ENCODE data around the gene XYLT1. TPM values are rescaled to one million over a fixed set of nuclear protein-coding genes. Genes with fewer than 3 reads are reported as not detected.

XYLT1 gene
- total and polyA plus RNA-seq, 2 of the 13 experiments (the other 11 are each of a cell fraction or from before 2014, with no cell fraction given), result not detected

DNA sequence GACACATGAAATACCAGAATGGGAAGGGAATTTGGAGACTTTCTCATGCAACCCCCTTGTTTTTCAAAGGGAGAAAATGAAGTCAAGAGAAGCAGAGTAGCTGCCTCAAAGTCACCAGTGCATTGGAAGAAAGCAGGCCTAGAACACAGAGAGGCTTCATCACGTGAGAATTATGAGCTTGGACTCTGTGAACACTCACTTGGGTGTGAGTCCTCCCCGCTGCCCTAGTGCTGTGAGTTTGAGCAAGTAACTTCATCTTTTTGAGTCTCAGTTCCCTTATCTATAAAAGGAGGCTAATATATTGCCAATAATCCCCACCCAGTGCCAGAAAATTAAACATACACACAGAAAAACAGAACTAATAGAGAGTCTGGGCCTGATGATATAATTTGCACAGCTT is 315.8 kb downstream of the XYLT1 start:
- no peak for FAIRE-seq
- no peaks in the 10 kb centered on the region for H3K79me2 ChIP-seq (ENCODE audit: insufficient read depth, low read length)
- CTCF ChIA-PET (ENCODE audit: low intra/inter-chr PET ratio, low total read pairs), result no interaction called here
- in situ Hi-C loops (cut with HindIII; ENCODE audit: extremely low pct_ligation_motif_present, low pct_unique_long_range_greater_than_20kb), result no loop called here
- no peak for TF ChIP-seq GATA4 (IDR thresholded peaks at IDR 0.05; ENCODE audit: borderline replicate concordance, low read depth)
- H3K9me3 ChIP-seq (ENCODE audit: low read length), result no peaks in the 10 kb centered on the region
- no peak overlapping the region for H3K9ac ChIP-seq (ENCODE audit: insufficient read depth, low read depth, low read length)
- no peak overlapping the region for H3K27ac ChIP-seq (ENCODE audit: extremely low read length, insufficient read depth, low read length)
- H4K20me1 ChIP-seq (ENCODE audit: insufficient read depth, low read length), result no peaks in the 10 kb centered on the region
- H3K36me3 ChIP-seq (replicated peaks in 1 of 2; ENCODE audit: control insufficient read depth in 1 of 2, insufficient read depth in 2 of 2, low read length in 2 of 2), result no peaks in the 10 kb centered on the region
- no peak for ATAC-seq
- no peak overlapping the region for H3K4me3 ChIP-seq (replicated peaks in 1 of 3; ENCODE audit: insufficient read depth in 1 of 3, low read depth in 2 of 3, low read length in 3 of 3)
- H3K4me1 ChIP-seq (ENCODE audit: insufficient read depth, low read length), result no peaks in the 10 kb centered on the region
- POLR2A ChIA-PET, result no interaction called here
- no peak overlapping the region for H3K4me2 ChIP-seq (ENCODE audit: low read depth, low read length)
- BruUV-seq (replicated peaks), result no TSS peak
- WGBS (ENCODE audit: low lambda C conversion rate), result 2% methylated on average over 2 of the region's 2 CpGs
- DNase-seq (ENCODE audit: low spot score), result no peak
- intact Hi-C loops (cut with micrococcal nuclease; ENCODE audit: unreplicated experiment), result no loop called here
- peaks cover 0 to 3% of the 10 kb centered on the region in 2 experiments; a peak in 1 of 5 replicates for H3K27me3 ChIP-seq (ENCODE audit: control insufficient read depth in 1 of 2, insufficient read depth in 2 of 2, low read length in 2 of 2)
- no peak overlapping the region for H2AFZ ChIP-seq (ENCODE audit: low read length)

DNA sequence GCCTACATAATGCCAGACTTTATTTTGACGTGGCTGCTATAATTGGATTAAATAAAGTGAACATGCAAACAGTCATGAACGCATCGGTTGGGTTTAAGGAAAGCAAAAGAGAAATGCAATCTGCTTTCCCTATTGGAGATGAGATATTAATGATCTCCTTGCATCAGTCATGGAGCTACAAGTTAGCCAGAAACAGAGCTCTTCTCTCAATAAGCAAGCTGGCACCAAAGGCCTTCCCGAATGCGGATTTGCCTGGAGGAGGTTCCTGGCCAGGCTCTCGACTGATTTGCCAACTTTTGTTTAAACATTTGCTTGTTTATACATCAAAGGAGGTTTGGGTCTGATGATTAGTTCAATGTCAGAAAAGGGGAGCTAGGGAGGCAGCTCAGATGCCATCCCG is 318.4 kb downstream of the XYLT1 start:
- FAIRE-seq (no peak), ATAC-seq (no peak), DNase-seq (ENCODE audit: low spot score) (no peak)
- H3K4me2 ChIP-seq (ENCODE audit: low read depth, low read length), result no peak overlapping the region
- BruUV-seq (replicated peaks), result no TSS peak
- H3K36me3 ChIP-seq (replicated peaks in 1 of 2; ENCODE audit: control insufficient read depth in 1 of 2, insufficient read depth in 2 of 2, low read length in 2 of 2), result no peaks in the 10 kb centered on the region
- TF ChIP-seq REL (CRISPR knock-in tag; conservative IDR thresholded peaks at IDR 0.05) (no peak), ZNF782 (CRISPR knock-in tag; IDR thresholded peaks at IDR 0.05; ENCODE audit: borderline replicate concordance) (no peak), CENPX (CRISPR knock-in tag; IDR thresholded peaks at IDR 0.05) (no peak), GMEB2 (CRISPR knock-in tag; IDR thresholded peaks at IDR 0.05; ENCODE audit: low read depth) (no peak), CBX1 (IDR thresholded peaks at IDR 0.05; ENCODE audit: low read depth) (no peak), RBM39 (IDR thresholded peaks at IDR 0.05; ENCODE audit: low read depth, low read length, poor library complexity, severe bottlenecking) (no peak), MEIS2 (CRISPR knock-in tag; IDR thresholded peaks at IDR 0.05) (no peak)
- TF ChIP-seq, protein P1, sequence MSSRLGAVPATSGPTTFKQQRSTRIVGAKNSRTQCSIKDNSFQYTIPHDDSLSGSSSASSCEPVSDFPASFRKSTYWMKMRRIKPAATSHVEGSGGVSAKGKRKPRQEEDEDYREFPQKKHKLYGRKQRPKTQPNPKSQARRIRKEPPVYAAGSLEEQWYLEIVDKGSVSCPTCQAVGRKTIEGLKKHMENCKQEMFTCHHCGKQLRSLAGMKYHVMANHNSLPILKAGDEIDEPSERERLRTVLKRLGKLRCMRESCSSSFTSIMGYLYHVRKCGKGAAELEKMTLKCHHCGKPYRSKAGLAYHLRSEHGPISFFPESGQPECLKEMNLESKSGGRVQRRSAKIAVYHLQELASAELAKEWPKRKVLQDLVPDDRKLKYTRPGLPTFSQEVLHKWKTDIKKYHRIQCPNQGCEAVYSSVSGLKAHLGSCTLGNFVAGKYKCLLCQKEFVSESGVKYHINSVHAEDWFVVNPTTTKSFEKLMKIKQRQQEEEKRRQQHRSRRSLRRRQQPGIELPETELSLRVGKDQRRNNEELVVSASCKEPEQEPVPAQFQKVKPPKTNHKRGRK (CRISPR knock-in tag; IDR thresholded peaks at IDR 0.05), result no peak
- TF ChIP-seq, protein P2, sequence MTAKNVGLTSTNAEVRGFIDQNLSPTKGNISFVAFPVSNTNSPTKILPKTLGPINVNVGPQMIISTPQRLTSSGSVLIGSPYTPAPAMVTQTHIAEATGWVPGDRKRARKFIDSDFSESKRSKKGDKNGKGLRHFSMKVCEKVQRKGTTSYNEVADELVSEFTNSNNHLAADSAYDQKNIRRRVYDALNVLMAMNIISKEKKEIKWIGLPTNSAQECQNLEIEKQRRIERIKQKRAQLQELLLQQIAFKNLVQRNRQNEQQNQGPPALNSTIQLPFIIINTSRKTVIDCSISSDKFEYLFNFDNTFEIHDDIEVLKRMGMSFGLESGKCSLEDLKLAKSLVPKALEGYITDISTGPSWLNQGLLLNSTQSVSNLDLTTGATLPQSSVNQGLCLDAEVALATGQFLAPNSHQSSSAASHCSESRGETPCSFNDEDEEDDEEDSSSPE (CRISPR knock-in tag; IDR thresholded peaks at IDR 0.05), result no peak
- H4K20me1 ChIP-seq (ENCODE audit: insufficient read depth, low read length), result no peaks in the 10 kb centered on the region
- WGBS (ENCODE audit: low lambda C conversion rate), result 11% methylated on average over 7 of the region's 7 CpGs
- no peak overlapping the region for H3K4me3 ChIP-seq (replicated peaks in 1 of 3; ENCODE audit: insufficient read depth in 1 of 3, low read depth in 2 of 3, low read length in 3 of 3)
- 0 out of 5 replicates have a peak, but pooled peaks cover 0 to 3% of the 10 kb centered on the region in 2 experiments for H3K27me3 ChIP-seq (ENCODE audit: control insufficient read depth in 1 of 2, insufficient read depth in 2 of 2, low read length in 2 of 2)
- H3K9ac ChIP-seq (ENCODE audit: insufficient read depth, low read depth, low read length), result no peak overlapping the region
- H3K79me2 ChIP-seq (ENCODE audit: insufficient read depth, low read length), result no peaks in the 10 kb centered on the region
- intact Hi-C loops (cut with micrococcal nuclease; ENCODE audit: unreplicated experiment) (no loop called here), in situ Hi-C loops (cut with HindIII; ENCODE audit: extremely low pct_ligation_motif_present, low pct_unique_long_range_greater_than_20kb) (no loop called here)
- H3K9me3 ChIP-seq (ENCODE audit: low read length), result no peaks in the 10 kb centered on the region
- CTCF ChIA-PET (ENCODE audit: low intra/inter-chr PET ratio, low total read pairs), result no interaction called here
- H3K27ac ChIP-seq (ENCODE audit: extremely low read length, insufficient read depth, low read length), result no peak overlapping the region
- POLR2A ChIA-PET, result no interaction called here
- H2AFZ ChIP-seq (ENCODE audit: low read length), result no peak overlapping the region
- no peaks in the 10 kb centered on the region for H3K4me1 ChIP-seq (ENCODE audit: insufficient read depth, low read length)

Measured in HepG2 (cell line).